GM23338 (cell line): ENCODE data around the gene SPDYE1.
"Not testable (repeated sequence)": the region's sequence is repeated elsewhere in the genome, so short reads cannot be mapped to it uniquely, and the experiment has no call there.

Experiments used
- CREB1 ChIP-seq: fragments of 250-450 bp; sonication (Bioruptor Pico); IDR thresholded peaks from 2 replicates; pipeline ENCODE4 v1.5.0; 2020; ENCODE audit warnings: low read depth, mild to moderate bottlenecking, moderate library complexity
- CTCF ChIP-seq, 2 experiments: fragments of 200-600 bp in 1 of 2; sonication (generic) in 1 of 2; conservative IDR thresholded peaks; 2 replicates each; pipeline versions ENCODE4 v1.5.1 to v1.6.1; 2016 to 2017; ENCODE audit warnings: antibody characterized with exemption in 2 of 2, low read depth in 2 of 2, mild to moderate bottlenecking in 2 of 2, moderate library complexity in 1 of 2
- EZH2 ChIP-seq: fragments of 200-600 bp; sonication (generic); IDR thresholded peaks from one replicate; pipeline ENCODE4 v1.8.0; 2017; ENCODE audit warnings: antibody characterized with exemption, mild to moderate bottlenecking, low read depth; ENCODE audit not compliant: unreplicated experiment
- EZH2phosphoT487 ChIP-seq: fragments of 200-600 bp; sonication (generic); IDR thresholded peaks from one replicate; pipeline ENCODE4 v1.8.1; 2018; ENCODE audit warnings: antibody characterized with exemption; ENCODE audit not compliant: unreplicated experiment
- NANOG ChIP-seq: IDR thresholded peaks from 2 replicates; pipeline ENCODE4 v1.6.1; 2016; ENCODE audit warnings: antibody characterized with exemption, borderline replicate concordance
- POLR2AphosphoS5 ChIP-seq: IDR thresholded peaks from 2 replicates; pipeline ENCODE4 v1.6.1; 2016; ENCODE audit warnings: antibody characterized with exemption, low read depth
- TF ChIP-seq, protein P1 (sequence below): IDR thresholded peaks from one replicate; pipeline ENCODE4 v1.6.1; 2018; ENCODE audit warnings: antibody characterized with exemption; ENCODE audit not compliant: unreplicated experiment
- TF ChIP-seq, protein P2 (sequence below): IDR thresholded peaks from 2 replicates; pipeline ENCODE4 v1.6.1; 2016; ENCODE audit warnings: antibody characterized with exemption

GRCh38 chr7:43987476-43987875, 10.2 kb upstream of the SPDYE1 start:
- TF ChIP-seq EZH2; CTCF (conservative IDR thresholded peaks at IDR 0.05; ENCODE audit: low read depth in 2 of 2); POLR2AphosphoS5; EZH2phosphoT487; NANOG; CREB1 (CRISPR knock-in tag): not testable (repeated sequence)
- TF ChIP-seq, protein P1, sequence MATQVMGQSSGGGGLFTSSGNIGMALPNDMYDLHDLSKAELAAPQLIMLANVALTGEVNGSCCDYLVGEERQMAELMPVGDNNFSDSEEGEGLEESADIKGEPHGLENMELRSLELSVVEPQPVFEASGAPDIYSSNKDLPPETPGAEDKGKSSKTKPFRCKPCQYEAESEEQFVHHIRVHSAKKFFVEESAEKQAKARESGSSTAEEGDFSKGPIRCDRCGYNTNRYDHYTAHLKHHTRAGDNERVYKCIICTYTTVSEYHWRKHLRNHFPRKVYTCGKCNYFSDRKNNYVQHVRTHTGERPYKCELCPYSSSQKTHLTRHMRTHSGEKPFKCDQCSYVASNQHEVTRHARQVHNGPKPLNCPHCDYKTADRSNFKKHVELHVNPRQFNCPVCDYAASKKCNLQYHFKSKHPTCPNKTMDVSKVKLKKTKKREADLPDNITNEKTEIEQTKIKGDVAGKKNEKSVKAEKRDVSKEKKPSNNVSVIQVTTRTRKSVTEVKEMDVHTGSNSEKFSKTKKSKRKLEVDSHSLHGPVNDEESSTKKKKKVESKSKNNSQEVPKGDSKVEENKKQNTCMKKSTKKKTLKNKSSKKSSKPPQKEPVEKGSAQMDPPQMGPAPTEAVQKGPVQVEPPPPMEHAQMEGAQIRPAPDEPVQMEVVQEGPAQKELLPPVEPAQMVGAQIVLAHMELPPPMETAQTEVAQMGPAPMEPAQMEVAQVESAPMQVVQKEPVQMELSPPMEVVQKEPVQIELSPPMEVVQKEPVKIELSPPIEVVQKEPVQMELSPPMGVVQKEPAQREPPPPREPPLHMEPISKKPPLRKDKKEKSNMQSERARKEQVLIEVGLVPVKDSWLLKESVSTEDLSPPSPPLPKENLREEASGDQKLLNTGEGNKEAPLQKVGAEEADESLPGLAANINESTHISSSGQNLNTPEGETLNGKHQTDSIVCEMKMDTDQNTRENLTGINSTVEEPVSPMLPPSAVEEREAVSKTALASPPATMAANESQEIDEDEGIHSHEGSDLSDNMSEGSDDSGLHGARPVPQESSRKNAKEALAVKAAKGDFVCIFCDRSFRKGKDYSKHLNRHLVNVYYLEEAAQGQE: not testable (repeated sequence)
- TF ChIP-seq, protein P2, sequence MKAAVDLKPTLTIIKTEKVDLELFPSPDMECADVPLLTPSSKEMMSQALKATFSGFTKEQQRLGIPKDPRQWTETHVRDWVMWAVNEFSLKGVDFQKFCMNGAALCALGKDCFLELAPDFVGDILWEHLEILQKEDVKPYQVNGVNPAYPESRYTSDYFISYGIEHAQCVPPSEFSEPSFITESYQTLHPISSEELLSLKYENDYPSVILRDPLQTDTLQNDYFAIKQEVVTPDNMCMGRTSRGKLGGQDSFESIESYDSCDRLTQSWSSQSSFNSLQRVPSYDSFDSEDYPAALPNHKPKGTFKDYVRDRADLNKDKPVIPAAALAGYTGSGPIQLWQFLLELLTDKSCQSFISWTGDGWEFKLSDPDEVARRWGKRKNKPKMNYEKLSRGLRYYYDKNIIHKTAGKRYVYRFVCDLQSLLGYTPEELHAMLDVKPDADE: not testable (repeated sequence)
